IPS DF 4.7 (cell line): ENCODE measurements around the gene C16orf95.

Experiments
- DNase-seq: peaks from one replicate; pipeline ENCODE4 v3.0.0-alpha.2; 2013; ENCODE audit warnings: low spot score; ENCODE audit errors: extremely low read depth

Gene C16orf95

GRCh38 chr16:87254734-87255133 is 62.5 kb downstream of the C16orf95 start:
- DNase-seq, result no peak

GRCh38 chr16:87254296-87254695 is 62.9 kb downstream of the C16orf95 start:
- no peak for DNase-seq

- DNase-seq, result no peak
Observed at GRCh38 chr16:87253536-87253935, 63.7 kb downstream of the C16orf95 start.
